ENCODE data around the gene INO80C. TPM values are rescaled to one million over a fixed set of nuclear protein-coding genes. Genes with fewer than 3 reads are reported as not detected.
"Not testable (repeated sequence)": the region's sequence is repeated elsewhere in the genome, so short reads cannot be mapped to it uniquely, and the experiment has no call there.

INO80C gene
- total RNA-seq, 2 donors from 2014 or later: 22.9 to 23.5 TPM

DNA sequence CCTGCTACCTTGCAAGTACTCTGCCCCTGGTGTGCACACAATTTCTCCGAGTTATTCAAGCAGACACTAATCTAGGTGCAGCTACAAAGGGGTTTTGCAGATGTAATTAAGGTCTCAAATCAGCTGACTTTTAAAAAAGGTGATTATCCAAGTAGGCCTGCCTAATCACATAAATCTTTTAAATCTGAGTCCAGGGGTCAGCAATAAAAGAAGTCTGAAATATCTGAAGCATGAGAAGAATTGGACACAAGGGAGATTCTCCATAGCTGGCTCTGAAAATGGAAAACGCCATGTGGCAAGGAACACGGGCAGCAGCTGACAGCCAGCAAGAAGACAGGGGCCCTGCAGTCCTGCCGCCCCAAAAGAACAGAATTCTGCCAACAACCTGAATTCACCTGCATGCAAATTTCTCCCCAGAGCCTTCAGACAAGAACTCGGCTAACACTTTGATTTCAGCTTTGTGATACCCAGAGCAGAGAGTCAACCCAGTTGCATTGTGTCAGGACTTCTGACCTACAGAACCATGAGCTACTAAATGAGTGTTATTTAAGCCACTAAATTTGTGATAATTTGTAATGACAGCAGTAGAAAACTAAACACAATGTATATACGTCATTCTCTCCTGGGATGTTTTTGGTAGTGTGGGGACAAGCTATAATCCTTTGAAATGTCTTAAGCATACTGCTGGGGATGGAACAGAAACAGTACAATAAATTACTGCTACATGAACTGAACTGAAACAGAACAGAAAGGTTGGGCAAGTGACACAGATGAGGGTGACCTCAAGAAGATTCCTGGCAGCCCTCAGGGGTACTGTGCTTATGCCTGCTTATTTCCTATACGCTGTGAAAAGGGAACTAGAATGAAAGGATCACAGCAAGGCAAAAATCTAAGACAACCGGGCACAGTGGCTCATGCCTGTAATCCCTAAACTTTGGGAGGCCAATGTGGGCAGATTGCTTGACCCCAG lies 3.2 kb downstream of the INO80C start:
- intact Hi-C loops (cut with DNase I): loop anchor here in 1 of 2 donors (5.0 to 10.0 kb wide), 2 partner anchors 80 to 88 kb away; partner anchors contain the start of gene GALNT1
- DNase-seq (no peak), ATAC-seq (no peak)

DNA sequence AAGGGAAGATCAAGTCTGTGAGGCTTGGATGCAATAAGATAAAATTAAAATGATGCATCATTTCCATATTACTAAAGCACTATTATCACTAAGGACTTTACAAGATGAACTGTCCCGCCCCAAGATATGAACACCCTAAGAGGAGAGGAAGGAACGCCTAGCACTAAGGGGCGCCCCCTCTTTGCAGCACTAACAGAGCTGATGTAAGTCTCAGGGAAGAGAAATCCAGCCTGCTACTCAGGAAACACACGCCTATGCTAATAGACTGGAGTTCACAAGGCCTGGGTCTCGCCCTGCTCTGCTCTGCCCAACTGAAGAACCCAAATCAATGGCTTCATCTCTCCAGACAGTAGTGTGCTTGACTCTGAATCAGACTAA lies 6.1 kb downstream of the INO80C start:
- ATAC-seq (peak in 1 of 2 donors; percentile 60), DNase-seq (no peak)
- intact Hi-C loops (cut with DNase I): loop anchor here in 1 of 2 donors (10.0 kb wide), 1 partner anchor 77 kb away; no protein-coding TSS in a partner anchor

DNA sequence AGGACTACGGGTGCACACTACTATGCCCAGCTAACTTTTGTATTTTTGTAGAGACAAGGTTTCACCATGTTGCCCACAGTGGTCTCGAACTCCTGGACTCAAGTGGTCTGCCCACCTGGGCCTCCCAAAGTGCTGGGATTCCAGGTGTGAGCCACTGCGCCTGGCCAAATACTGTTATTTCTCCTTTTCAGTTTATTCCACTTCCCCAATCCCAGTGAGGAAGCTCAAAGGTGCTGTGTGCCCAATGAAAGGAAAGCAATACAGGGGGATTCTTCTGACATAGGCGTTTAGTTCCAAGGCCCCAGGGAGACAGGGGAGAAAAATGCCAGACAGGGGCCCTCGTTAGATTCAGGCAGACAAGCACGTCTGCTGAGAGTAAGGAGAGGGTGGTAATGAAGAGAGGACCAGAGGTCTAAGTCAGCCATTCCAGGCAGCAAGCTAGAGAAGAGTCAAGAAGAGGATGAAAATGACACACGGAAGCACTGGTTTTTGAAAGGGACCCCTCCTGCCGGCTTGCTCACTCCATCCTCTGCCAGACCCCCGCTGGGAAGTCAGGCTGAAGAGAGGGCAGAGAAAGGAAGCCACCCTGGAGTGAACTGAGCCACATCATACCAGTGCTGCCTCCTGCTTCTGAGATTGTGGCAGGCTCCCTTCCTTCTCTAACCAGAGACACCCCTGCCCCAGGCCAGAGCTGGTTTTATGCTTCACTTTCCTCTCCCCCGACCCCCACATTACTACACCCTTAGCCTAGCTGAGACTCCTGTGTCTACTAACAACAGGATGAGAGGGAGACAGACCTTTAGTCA lies 6.7 kb downstream of the INO80C start:
- DNase-seq (no peak), ATAC-seq (peak in 1 of 2 donors; percentile 28)
- intact Hi-C loops (cut with DNase I): loop anchor here in 1 of 2 donors (10.0 kb wide), 1 partner anchor 76 kb away; no protein-coding TSS in a partner anchor

DNA sequence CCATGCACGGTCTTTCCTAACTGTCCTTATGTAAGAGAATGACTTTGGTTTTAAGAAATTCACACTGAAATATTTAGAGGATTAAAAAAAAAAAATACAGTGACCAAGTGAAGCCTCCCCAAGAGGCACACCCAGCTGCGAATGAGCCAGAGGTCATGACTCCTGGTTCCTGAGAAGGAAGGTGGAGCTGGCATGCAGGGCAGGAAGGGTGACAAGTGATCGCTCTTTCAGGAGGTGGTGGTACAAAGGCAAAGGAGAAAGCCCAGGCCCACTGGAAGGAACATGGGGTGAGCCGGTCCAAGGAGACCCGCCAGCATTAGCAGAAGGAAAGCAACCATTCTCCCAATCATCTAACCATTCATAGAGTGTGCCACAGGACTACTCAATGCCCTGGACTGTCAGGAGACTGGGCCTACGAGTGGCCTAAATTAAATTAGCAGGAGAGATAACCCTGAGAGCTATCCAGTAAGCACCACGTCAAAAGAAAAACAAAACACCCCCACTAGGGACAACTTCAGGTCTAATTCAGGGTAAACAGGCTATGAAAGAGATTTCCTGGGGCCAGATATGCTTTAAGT lies 7.8 kb downstream of the INO80C start:
- ATAC-seq: peak; percentile 30 to 62
- intact Hi-C loops (cut with DNase I): loop anchor here in 1 of 2 donors (10.0 kb wide), 1 partner anchor 75 kb away; no protein-coding TSS in a partner anchor
- peak; percentile 54 for DNase-seq

DNA sequence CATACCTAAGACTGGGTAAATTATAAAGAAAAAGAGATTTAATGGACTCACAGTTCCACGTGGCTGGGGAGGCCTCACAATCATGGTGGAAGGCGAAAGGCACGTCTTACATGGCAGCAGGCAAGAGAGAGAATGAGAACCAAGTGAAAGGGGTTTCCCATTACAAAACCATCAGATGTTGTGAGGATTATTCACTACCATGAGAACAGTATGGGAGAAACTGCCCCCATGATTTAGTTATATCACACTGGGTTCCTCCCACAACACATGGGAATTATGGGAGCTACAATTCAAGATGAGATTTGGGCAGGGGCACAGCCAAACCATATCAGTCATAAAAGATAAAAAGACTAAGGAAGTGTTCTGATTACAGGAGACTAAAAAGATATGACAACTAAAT lies 8.5 kb downstream of the INO80C start:
- DNase-seq; ATAC-seq; intact Hi-C loops (cut with DNase I): not testable (repeated sequence)

DNA sequence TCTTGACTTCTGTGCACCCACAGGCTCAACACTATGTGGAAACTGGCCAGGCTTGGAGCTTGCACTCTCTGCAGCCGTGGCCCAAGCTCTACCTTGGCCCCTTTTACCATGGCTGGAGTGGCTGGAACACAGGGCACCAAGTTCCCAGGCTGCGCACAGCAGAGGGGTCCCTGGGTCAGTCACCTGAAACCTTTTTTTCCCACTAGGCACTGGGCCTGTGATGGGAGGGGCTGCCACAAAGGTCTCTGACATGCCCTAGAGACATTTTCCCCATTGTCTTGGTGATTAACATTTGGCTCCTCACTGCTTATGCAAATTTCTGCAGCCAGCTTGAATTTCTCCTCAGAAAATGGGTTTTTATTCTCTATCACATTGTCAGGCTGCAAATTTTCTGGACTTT lies 9.4 kb downstream of the INO80C start:
- ATAC-seq; intact Hi-C loops (cut with DNase I); DNase-seq: not testable (repeated sequence)

DNA sequence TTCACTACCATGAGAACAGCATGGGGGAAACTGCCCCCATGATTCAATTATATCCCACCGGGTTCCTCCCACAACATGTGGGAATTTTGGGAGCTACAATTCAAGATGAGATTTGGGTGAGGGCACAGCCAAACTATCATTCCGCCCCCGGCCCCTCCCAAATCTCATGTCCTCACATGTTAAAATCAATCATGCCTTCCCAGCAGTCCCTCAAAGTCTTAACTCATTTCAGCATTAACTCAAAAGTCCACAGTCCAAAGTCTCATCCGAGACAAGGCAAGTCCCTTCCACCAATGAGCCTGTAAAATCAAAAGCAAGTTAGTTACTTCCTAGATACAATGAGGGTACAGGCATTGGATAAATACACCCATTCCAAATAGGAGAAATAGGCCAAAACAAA lies 10.2 kb downstream of the INO80C start:
- ATAC-seq; DNase-seq; intact Hi-C loops (cut with DNase I): not testable (repeated sequence)

DNA sequence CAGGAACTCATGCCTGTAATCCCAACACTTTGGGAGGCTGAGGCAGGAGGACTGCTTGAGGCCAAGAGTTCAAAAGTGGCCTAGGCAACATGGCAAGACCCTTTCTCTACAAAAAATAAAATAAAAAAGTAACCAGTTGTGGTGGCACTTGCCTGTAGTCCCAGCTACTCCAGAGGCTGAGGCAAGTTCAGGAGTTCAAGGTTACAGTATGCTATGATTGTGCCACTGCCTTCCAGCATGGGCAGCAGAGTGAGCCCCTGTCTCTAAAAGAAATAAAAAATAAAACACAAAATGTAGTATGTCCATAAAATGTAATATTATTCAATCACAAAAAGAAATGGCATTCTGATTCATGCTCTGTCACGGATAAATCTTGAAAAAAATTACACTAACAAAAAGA lies 11.9 kb downstream of the INO80C start:
- intact Hi-C loops (cut with DNase I): no loop called here
- DNase-seq: no peak
- ATAC-seq: no peak

DNA sequence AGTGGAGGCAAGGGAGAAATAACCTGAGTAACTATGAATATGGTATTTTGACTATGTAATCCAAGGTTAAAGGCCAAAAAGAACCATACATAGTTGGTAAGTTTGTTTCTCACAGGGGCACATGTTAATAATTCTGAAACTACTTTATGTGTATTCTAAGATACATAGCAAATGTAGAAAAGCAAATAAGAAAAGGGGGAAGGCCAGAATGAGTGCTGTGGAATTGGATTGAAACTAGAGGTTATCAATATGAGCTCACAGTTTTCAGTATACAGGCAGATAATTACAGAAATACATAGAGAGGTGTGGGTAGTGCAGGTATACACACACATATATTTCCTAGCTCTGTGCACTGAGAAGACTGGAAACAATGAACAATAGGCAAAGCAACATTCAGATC lies 13.7 kb downstream of the INO80C start:
- ATAC-seq (no peak), DNase-seq (no peak)
- intact Hi-C loops (cut with DNase I): no loop called here

DNA sequence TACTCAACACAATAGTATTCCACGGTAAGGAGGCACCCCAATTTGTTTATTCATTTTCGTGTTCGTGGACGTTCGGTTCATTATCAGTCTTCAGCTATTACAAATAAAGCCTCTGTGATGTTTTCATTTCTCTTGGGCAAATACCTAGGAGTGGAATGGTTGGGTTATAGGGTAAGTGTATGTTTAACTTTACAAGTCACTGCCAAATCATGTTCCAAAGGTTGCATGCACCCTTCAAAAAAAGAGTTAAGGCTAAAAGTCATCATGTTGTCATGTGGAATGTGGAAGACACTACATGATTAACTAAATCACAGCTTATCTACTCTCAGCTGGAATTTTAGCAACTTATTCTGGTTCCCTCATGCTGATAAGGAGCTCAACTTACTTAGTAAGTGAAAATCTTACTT lies 15.8 kb downstream of the INO80C start:
- DNase-seq: no peak
- intact Hi-C loops (cut with DNase I): no loop called here

DNA sequence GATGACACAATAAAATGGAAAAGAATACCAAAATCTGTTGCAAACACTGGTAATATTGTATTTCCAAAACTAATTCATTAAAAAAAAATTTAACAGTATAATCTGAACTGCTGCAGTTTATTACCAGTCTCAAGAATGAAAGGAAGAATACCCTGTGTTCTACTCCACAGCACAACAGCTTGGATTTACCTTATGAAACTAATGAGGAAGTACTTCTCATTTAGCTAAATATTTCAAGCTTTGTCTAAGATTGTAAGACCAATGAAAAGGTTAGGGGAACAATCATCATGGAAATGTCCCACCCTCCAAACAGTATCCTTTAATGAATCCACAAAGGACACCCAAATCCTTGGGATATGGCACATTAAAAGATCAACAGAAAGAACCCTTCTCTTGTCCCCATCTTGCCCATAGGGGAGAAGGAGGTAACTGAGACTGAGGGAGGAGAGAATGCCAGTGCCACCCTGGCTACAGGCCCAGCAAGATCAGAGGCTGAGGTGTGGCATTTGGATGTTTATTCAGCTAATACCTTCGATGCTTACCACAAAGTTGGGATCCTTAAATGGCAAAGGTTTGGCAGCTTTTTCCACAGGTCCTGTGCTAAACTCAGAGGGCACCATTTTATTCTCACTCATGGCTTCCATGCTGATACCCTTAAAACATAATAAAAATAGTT lies 17.7 kb downstream of the INO80C start:
- intact Hi-C loops (cut with DNase I): no loop called here
- DNase-seq (no peak), ATAC-seq (no peak)

More for the DNA sequence above, 15.8 kb downstream of the INO80C start:
- no peak for ATAC-seq

DNA sequence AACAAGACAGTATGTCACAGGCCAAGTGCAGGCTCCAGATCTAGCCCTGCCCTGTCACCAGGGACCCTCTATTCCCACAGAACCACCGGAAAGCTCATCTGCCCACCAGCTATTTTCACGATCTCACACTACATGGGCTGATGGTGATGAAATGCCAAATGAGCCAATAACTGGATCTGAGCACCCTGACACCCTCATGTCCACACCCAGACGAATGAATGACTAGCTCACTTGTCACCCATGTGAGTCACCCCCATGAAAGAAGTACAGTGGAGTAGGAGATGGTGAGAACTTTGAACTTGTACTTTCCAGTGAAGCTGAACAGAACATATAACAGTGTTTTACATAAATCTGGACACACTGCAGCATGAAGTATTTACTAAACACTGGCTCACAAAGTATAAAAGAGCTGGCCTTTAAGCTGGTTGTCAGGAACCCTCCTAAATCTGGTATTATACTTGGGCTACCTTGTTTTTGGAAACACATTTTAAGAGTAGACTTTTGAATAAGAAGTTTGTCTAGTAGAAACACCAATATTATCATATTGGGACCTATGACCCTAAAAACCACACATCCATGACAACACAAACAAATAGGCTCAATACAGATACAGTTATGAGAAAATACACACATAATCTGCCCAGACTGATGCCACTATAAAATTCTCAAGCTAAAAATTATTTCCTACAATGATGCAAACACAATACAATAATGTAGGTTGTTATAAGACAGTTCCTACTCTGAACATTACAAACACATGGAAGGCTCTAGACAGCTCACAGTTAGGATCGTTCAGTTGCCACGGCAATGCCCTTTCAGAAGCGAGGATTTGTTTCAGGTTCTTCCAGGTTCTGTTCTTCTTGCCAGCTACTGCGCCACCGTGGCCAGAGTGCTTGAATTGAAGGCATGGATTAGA lies 19.0 kb downstream of the INO80C start:
- intact Hi-C loops (cut with DNase I): no loop called here
- ATAC-seq (peak in 1 of 2 donors; percentile 89), DNase-seq (no peak)

DNA sequence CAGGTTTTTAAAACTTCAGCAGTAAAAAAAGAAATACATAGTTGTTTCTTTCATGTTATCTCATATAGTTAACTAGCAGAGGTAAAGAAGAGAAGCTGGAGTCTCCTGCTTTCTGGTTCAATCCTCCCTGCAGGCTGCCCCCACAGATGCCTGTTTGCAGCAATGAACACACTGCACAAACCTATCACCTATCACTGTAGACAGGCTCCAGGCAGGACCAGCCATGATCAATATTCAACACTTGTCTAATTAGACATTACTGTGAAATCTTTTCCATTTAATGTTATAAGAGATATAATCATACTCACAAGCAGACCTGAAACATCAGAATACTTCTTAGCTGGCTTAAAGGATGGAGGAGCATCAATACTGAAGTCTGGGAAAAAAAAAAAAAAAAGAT lies 19.8 kb downstream of the INO80C start:
- DNase-seq: no peak
- intact Hi-C loops (cut with DNase I): no loop called here
- no peak for ATAC-seq

DNA sequence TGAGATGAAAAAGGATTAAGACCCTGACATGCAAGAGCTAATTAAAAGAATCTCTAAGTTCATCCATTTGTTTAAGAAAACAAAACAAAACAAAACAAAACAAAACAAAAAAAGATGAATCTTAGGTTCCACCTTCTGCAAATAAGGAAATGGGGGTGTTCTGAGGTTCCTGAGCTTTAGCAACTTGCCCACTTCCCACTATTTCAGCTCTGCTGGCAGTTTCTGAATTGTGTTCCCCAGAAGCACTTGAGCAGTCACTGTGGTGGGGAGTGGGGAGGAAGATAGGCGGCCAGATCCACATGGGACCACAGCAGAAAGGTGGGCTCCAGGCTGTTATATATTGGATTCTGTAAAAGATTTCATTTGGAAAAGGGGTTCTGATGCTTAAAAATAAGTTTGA lies 20.3 kb downstream of the INO80C start:
- intact Hi-C loops (cut with DNase I): no loop called here
- DNase-seq (no peak), ATAC-seq (peak in 1 of 2 donors; percentile 21)

DNA sequence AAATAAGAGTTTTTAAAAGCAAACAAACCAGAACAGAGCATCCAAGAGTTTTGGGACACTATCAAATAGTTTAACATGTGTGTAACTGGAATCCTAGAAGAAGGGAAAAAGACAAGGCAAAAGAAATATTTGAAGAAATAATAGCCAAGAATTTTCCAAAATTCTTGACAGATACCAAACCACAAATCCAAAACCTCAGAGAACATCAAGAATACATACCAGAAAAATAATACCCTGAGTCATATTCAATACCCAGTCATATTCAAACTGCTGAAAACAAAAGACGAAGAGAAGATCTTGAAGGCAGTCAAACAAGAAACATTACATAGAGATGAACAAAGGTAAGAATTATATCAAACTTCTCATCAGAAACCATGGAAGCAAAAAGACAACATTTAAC lies 22.9 kb downstream of the INO80C start:
- DNase-seq (no peak), ATAC-seq (no peak)
- intact Hi-C loops (cut with DNase I): no loop called here

DNA sequence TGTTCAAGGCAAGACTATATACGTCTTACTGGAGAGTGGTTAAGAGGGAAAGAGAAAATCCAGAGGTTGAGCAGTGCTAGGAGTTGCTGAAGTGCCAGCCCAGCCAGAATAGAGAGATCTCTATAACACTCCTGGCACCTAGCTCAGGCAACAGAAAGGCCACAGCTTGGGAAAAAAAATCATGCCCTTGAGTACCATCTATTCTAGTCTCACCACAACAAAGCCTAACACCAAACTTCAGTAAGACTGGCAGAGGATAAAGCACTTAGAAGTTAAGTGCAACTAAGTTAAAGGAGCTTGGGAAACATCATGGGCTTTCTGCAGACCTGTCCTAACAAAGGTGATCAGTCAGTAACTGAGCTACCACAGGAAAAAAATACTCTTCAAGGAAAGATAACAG lies 24.2 kb downstream of the INO80C start:
- intact Hi-C loops (cut with DNase I): no loop called here
- ATAC-seq (no peak), DNase-seq (no peak)

DNA sequence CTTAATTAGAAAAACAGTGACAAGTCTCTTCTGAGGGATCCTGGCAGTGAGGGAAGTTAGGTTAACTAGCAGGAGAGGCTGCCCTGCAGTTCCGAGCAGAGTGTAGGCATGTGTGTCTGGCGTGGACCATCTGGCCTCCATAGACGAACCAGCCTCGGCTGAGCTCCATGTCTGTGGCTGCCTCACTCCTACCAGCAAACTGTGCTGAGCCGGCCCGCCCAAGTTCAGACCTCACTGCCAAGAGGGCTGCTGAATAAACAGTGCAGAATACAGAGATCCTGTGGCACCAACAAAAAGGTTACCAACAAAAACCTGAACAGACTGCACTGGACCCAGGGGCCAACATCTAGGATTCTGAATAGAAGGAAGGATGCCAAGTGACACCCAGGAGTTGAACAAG lies 27.3 kb downstream of the INO80C start:
- no peak for DNase-seq
- no peak for ATAC-seq
- intact Hi-C loops (cut with DNase I): no loop called here

DNA sequence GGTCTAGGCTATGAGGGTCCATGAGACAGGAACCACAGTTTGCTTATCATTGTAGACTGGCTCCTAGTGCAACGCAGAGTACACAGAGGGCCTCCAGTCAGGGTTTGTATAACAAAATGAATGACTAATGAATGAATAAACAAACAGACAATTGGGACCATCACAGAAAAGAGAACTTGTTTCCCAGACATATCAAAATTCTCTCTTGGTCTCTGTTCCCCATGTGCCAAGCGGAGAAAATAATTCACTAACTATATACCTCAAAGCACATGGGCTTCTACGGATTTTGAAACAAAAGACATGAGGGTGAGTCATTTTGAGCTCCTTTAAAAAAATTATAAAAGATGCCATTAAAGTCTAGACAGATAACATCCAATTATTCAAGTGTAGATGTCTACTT lies 28.0 kb downstream of the INO80C start:
- DNase-seq (no peak), ATAC-seq (no peak)
- intact Hi-C loops (cut with DNase I): no loop called here
